A673 (cell line): ENCODE results near the gene OTOA. TPM values are rescaled to one million over a fixed set of nuclear protein-coding genes. Genes with fewer than 3 reads are reported as not detected.

ENCODE experiments used
- BruUV-seq: library from RNA; stranded (reverse); fragments of 400-500 nt; replicated peaks from 2 replicates; lab custom pipeline; 2021; lab: Mats Ljungman, UMichigan
- CTCF ChIA-PET: fragments of 300-600 bp; sonication (Branson Sonifier 250); formaldehyde crosslinking; loops from one replicate; lab custom pipeline; 2022; ENCODE audit warnings: antibody characterized with exemption; lab: Charles Lee
- POLR2A ChIA-PET: fragments of 300-600 bp; sonication (Branson Sonifier 250); formaldehyde crosslinking; loops from one replicate; lab custom pipeline; 2022; ENCODE audit warnings: antibody characterized with exemption; ENCODE audit not compliant: low non-redundant PET; lab: Charles Lee
- DNase-seq: peaks from one replicate; pipeline ENCODE4 v3.0.0-alpha.2; 2015; ENCODE audit warnings: low spot score
- H3K27ac ChIP-seq: fragments of 200-600 bp; sonication (generic); 2 replicates; pipeline ENCODE4 v1.5.1; 2016; ENCODE audit warnings: mixed run types, low read depth, mild to moderate bottlenecking, mixed read lengths, antibody characterized with exemption, low read length; ENCODE audit not compliant: poor library complexity, severe bottlenecking
- H3K27me3 ChIP-seq: fragments of 200-600 bp; sonication (generic); replicated peaks from 2 replicates; pipeline ENCODE4 v1.6.1; 2017; ENCODE audit warnings: mixed run types, low read depth, mild to moderate bottlenecking, mixed read lengths, antibody characterized with exemption, low read length; ENCODE audit not compliant: insufficient read depth, poor library complexity
- H3K36me3 ChIP-seq: fragments of 200-600 bp; sonication (generic); 2 replicates; pipeline ENCODE4 v1.6.1; 2016; ENCODE audit warnings: mixed run types, mild to moderate bottlenecking, mixed read lengths, antibody characterized with exemption, low read length; ENCODE audit not compliant: insufficient read depth, poor library complexity, severe bottlenecking
- H3K4me1 ChIP-seq: fragments of 200-600 bp; sonication (generic); 2 replicates; pipeline ENCODE4 v1.6.1; 2017; ENCODE audit warnings: mixed run types, mild to moderate bottlenecking, mixed read lengths, antibody characterized with exemption, low read length; ENCODE audit not compliant: insufficient read depth, poor library complexity, severe bottlenecking
- H3K4me3 ChIP-seq: fragments of 200-600 bp; sonication (generic); 2 replicates; pipeline ENCODE4 v1.5.1; 2016; ENCODE audit warnings: low read depth, mixed run types, mild to moderate bottlenecking, mixed read lengths, low read length; ENCODE audit not compliant: poor library complexity, severe bottlenecking
- H3K9me3 ChIP-seq: fragments of 200-600 bp; sonication (generic); 2 replicates; pipeline ENCODE4 v1.6.1; 2016; ENCODE audit warnings: mixed run types, low read depth, mild to moderate bottlenecking, mixed read lengths, antibody characterized with exemption, low read length; ENCODE audit not compliant: poor library complexity, severe bottlenecking
- EZH2 ChIP-seq: fragments of 200-600 bp; sonication (generic); IDR thresholded peaks from 2 replicates; pipeline ENCODE4 v1.6.1; 2017; ENCODE audit warnings: borderline replicate concordance, low read depth, mild to moderate bottlenecking, mixed read lengths, antibody characterized with exemption, low read length; ENCODE audit not compliant: poor library complexity, severe bottlenecking
- intact Hi-C: fragments of 100-400 bp; cut with micrococcal nuclease; formaldehyde crosslinking; loops from one replicate; pipeline ENCODE4 v1.10.0; 2022; ENCODE audit not compliant: unreplicated experiment
- total RNA-seq: library from RNA; stranded (reverse); gene quantifications from 2 replicates; pipeline ENCODE4 v1.2.3, GENCODE V29; 2021
- TF ChIP-seq, protein P1 (sequence below): fragments of 300-800, 200-600 bp; sonication (generic); conservative IDR thresholded peaks from 2 replicates; pipeline ENCODE4 v1.5.1; 2017; ENCODE audit warnings: low read depth, mild to moderate bottlenecking, antibody characterized with exemption, low read length, moderate library complexity, mixed read lengths

The OTOA gene
- total RNA-seq, 1 experiment from 2014 or later: 0.13 TPM

GRCh38 chr16:21622545-21622944, 41.2 kb upstream of the OTOA start:
- Histone ChIP-seq H3K27ac (no peak overlapping the region), H3K4me1 (peaks cover 34% of the 10 kb centered on the region), H3K4me3 (no peak overlapping the region), H3K27me3 (no peaks in the 10 kb centered on the region), H3K9me3 (no peaks in the 10 kb centered on the region), H3K36me3 (peaks cover 14% of the 10 kb centered on the region)
- TF ChIP-seq, protein P1, sequence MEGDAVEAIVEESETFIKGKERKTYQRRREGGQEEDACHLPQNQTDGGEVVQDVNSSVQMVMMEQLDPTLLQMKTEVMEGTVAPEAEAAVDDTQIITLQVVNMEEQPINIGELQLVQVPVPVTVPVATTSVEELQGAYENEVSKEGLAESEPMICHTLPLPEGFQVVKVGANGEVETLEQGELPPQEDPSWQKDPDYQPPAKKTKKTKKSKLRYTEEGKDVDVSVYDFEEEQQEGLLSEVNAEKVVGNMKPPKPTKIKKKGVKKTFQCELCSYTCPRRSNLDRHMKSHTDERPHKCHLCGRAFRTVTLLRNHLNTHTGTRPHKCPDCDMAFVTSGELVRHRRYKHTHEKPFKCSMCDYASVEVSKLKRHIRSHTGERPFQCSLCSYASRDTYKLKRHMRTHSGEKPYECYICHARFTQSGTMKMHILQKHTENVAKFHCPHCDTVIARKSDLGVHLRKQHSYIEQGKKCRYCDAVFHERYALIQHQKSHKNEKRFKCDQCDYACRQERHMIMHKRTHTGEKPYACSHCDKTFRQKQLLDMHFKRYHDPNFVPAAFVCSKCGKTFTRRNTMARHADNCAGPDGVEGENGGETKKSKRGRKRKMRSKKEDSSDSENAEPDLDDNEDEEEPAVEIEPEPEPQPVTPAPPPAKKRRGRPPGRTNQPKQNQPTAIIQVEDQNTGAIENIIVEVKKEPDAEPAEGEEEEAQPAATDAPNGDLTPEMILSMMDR: no peak
- TF ChIP-seq EZH2: no peak
- CTCF ChIA-PET: interaction anchor here (0.6 kb wide), 1 partner anchor 377 kb away, joined by 6 read pairs; no protein-coding TSS in a partner anchor
- BruUV-seq: no TSS peak
- intact Hi-C loops: no loop called here
- POLR2A ChIA-PET: no interaction called here
- DNase-seq: no peak

- no peaks in the 10 kb centered on the region for H3K27me3 ChIP-seq
- intact Hi-C loops: no loop called here
- no peak overlapping the region for H3K4me3 ChIP-seq
- TF ChIP-seq, protein P1: no peak
- no peak for TF ChIP-seq EZH2
- ChIA-PET POLR2A (no interaction called here), CTCF (no interaction called here)
- H3K27ac ChIP-seq: no peak overlapping the region
- H3K36me3 ChIP-seq: peaks cover 35% of the 10 kb centered on the region
- no TSS peak for BruUV-seq
- H3K9me3 ChIP-seq: no peaks in the 10 kb centered on the region
- H3K4me1 ChIP-seq: peaks cover 15% of the 10 kb centered on the region
- DNase-seq: no peak
These were observed 38.7 kb upstream of the OTOA start for GRCh38 chr16:21625026-21625425.

DNA sequence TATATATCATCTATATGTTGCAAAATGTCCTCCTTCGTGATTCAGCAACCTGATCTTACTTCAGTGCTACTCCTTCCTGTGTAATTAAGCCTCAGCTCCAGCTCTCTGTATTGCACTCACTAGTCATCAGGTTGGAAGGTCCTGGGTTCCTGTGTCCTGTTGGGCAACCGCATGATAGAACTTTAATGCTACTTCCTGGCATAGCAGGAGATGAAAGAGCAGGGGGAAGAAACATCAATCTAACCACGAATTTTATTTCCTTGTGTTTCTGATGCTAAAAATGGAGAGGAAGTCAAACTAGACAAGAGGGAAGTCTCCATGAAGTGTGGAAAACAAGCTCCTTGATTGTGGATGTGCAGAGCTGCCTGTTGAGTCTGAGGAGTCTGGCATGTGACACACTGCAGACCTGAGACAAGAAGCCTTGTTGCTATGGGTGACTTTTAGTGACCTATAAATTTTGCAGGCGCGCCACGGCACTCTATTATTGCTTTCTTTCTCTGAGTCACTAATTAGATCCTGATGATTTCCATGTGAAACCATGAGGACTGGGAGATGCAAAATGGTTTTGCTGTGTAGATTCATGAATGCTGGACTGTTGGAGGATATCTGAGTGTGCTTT, 37.0 kb upstream of the OTOA start:
- Histone ChIP-seq H3K9me3 (no peaks in the 10 kb centered on the region), H3K36me3 (peaks cover 35% of the 10 kb centered on the region), H3K27me3 (no peaks in the 10 kb centered on the region), H3K4me1 (peaks cover 15% of the 10 kb centered on the region), H3K27ac (peak overlapping the region; percentile 80), H3K4me3 (no peak overlapping the region)
- TSS peak; percentile 18 for BruUV-seq
- peak; percentile 91 for DNase-seq
- intact Hi-C loops: no loop called here
- ChIA-PET CTCF (no interaction called here), POLR2A (no interaction called here)
- TF ChIP-seq EZH2: no peak
- TF ChIP-seq, protein P1: no peak
